PC-9 (cell line): ENCODE results near the gene ALLC. TPM values are rescaled to one million over a fixed set of nuclear protein-coding genes. Genes with fewer than 3 reads are reported as not detected.

Experiments
- BruUV-seq: library from RNA; stranded (reverse); fragments of 400-500 nt; replicated peaks from 2 replicates; lab custom pipeline; 2021; lab: Mats Ljungman, UMichigan
- CTCF ChIA-PET: fragments of 300-600 bp; sonication (Branson Sonifier 250); formaldehyde crosslinking; loops from one replicate; lab custom pipeline; 2022; ENCODE audit warnings: antibody characterized with exemption; lab: Charles Lee
- POLR2A ChIA-PET: fragments of 300-600 bp; sonication (Branson Sonifier 250); formaldehyde crosslinking; loops from one replicate; lab custom pipeline; 2022; ENCODE audit warnings: antibody characterized with exemption; ENCODE audit not compliant: unreplicated experiment; lab: Charles Lee
- DNase-seq, 2 experiments: peaks; one replicate each; pipeline versions ENCODE4 v3.0.0 to v3.0.0-alpha.2; 2015 to 2022; ENCODE audit warnings: mixed read lengths in 1 of 2
- H2AFZ ChIP-seq: fragments of 200-600 bp; sonication (generic); 2 replicates; pipeline ENCODE4 v1.8.1; 2017; ENCODE audit warnings: antibody characterized with exemption
- H3F3A ChIP-seq: fragments of 200-600 bp; sonication (generic); 2 replicates; pipeline ENCODE4 v1.8.1; 2017; ENCODE audit warnings: antibody characterized with exemption, mild to moderate bottlenecking, low read depth; ENCODE audit not compliant: insufficient read depth
- H3K27ac ChIP-seq: fragments of 200-600 bp; sonication (generic); 2 replicates; pipeline ENCODE4 v1.6.1; 2016; ENCODE audit warnings: mixed run types
- H3K27me3 ChIP-seq: fragments of 200-600 bp; sonication (generic); 2 replicates; pipeline ENCODE4 v1.6.1; 2016; ENCODE audit warnings: low read depth, mixed run types; ENCODE audit not compliant: insufficient read depth
- H3K36me3 ChIP-seq: fragments of 200-600 bp; sonication (generic); 2 replicates; pipeline ENCODE4 v1.6.1; 2016; ENCODE audit warnings: low read depth, mixed run types
- H3K4me1 ChIP-seq: fragments of 200-600 bp; sonication (generic); replicated peaks from 2 replicates; pipeline ENCODE4 v1.6.1; 2016; ENCODE audit warnings: mixed run types; ENCODE audit not compliant: insufficient read depth
- H3K4me2 ChIP-seq: fragments of 200-600 bp; sonication (generic); 2 replicates; pipeline ENCODE4 v1.6.1; 2017; ENCODE audit warnings: mixed run types
- H3K4me3 ChIP-seq: fragments of 200-600 bp; sonication (generic); 2 replicates; pipeline ENCODE4 v1.6.1; 2016; ENCODE audit warnings: mixed run types
- H3K79me2 ChIP-seq: fragments of 200-600 bp; sonication (generic); 2 replicates; pipeline ENCODE4 v1.6.1; 2017; ENCODE audit warnings: low read depth, mixed run types
- H3K9me2 ChIP-seq: fragments of 200-600 bp; sonication (generic); 2 replicates; pipeline ENCODE4 v1.8.1; 2017; ENCODE audit warnings: mild to moderate bottlenecking; ENCODE audit not compliant: insufficient read depth
- H3K9me3 ChIP-seq: fragments of 200-600 bp; sonication (generic); 2 replicates; pipeline ENCODE4 v1.8.1; 2016; ENCODE audit warnings: low read depth; ENCODE audit not compliant: insufficient read depth
- H4K20me1 ChIP-seq: fragments of 200-600 bp; sonication (generic); 2 replicates; pipeline ENCODE4 v1.8.1; 2017; ENCODE audit not compliant: insufficient read depth
- EZH2 ChIP-seq: fragments of 200-600 bp; sonication (generic); IDR thresholded peaks from 2 replicates; pipeline ENCODE4 v1.8.0; 2017; ENCODE audit warnings: antibody characterized with exemption, low read depth
- intact Hi-C: fragments of 100-400 bp; cut with micrococcal nuclease; formaldehyde crosslinking; loops from one replicate; pipeline ENCODE4 v1.10.0; 2022; ENCODE audit not compliant: unreplicated experiment
- total RNA-seq: library from RNA; stranded (reverse); gene quantifications from 2 replicates; pipeline ENCODE4 v1.2.3, GENCODE V29; 2021
- TF ChIP-seq, protein P1 (sequence below): fragments of 200-600 bp; sonication (generic); conservative IDR thresholded peaks from 2 replicates; pipeline ENCODE4 v1.6.1; 2017; ENCODE audit warnings: mixed run types, antibody characterized with exemption, mild to moderate bottlenecking, moderate library complexity

Gene ALLC
- total RNA-seq, 1 experiment from 2014 or later = not detected

DNA sequence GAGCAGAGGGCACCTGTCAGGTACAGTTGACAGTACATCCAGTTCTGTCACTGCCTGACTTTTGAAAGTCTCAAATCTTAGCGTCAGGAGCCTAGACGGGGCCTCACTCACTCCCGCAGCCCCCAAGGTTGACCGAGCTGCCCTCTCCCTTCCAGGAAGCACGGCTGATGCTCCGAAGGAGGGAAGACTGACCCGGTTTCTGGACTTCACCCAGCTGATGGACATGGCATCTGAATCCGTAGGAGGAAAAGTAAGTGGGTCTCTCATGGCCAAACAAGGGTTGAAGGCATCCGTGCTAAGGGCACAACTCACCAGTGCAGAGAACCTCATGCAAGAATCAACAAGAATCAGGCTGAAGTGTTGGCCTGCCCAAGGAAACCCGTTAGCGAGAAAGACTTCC lies 12.9 kb downstream of the ALLC start:
- Histone ChIP-seq H3K9me2 (no peaks in the 10 kb centered on the region), H3K36me3 (no peaks in the 10 kb centered on the region), H3K4me3 (no peak overlapping the region), H2AFZ (no peak overlapping the region), H3K79me2 (no peaks in the 10 kb centered on the region), H3K27ac (no peak overlapping the region), H4K20me1 (no peaks in the 10 kb centered on the region), H3K4me2 (no peak overlapping the region), H3K9me3 (no peaks in the 10 kb centered on the region), H3K4me1 (no peaks in the 10 kb centered on the region), H3K27me3 (peaks cover 98% of the 10 kb centered on the region), H3F3A (no peaks in the 10 kb centered on the region)
- ChIA-PET CTCF (no interaction called here), POLR2A (no interaction called here)
- intact Hi-C loops = no loop called here
- no peak for DNase-seq
- no TSS peak for BruUV-seq
- TF ChIP-seq, protein P1, sequence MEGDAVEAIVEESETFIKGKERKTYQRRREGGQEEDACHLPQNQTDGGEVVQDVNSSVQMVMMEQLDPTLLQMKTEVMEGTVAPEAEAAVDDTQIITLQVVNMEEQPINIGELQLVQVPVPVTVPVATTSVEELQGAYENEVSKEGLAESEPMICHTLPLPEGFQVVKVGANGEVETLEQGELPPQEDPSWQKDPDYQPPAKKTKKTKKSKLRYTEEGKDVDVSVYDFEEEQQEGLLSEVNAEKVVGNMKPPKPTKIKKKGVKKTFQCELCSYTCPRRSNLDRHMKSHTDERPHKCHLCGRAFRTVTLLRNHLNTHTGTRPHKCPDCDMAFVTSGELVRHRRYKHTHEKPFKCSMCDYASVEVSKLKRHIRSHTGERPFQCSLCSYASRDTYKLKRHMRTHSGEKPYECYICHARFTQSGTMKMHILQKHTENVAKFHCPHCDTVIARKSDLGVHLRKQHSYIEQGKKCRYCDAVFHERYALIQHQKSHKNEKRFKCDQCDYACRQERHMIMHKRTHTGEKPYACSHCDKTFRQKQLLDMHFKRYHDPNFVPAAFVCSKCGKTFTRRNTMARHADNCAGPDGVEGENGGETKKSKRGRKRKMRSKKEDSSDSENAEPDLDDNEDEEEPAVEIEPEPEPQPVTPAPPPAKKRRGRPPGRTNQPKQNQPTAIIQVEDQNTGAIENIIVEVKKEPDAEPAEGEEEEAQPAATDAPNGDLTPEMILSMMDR = no peak
- TF ChIP-seq EZH2 = no peak

DNA sequence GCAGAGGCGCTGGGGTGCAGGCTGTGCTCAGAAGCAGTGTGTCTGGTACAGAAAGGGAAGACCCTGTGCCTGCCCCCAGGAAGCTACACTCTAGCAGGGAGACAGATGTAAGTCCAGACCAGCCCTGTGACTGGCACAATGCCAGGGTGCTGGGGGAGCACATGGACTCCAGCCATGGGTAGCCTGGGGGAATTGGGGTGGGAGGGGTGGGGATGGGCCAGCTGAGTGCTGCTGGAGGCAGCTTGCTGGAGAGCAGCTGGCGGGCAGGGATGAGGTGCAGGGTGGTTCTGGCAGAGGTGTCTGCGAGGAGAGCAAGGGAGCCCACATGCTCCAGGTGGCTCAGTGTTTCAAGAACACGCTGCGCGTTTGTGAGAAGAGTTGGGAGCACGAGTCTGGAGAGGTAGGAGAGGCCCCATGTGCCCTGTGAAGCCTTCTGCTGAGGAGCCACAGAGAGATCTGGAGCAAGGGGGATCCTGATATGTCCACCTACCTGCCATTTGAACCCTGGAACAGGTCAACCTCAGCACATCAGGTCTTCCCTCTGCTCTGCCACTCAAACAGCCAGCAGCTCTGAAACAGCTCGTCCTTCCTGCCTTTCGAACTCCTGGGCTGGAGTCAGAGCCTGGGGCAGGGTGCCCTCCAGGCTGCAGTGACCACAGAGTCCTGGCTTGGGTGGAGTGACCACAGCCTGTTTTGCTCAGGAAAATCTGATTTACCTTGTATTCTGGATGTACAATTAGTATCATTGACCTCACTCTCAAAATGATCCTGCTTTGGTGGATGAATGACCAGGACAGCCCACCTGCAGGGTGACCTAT lies 15.1 kb downstream of the ALLC start:
- Histone ChIP-seq H3K27me3 (peaks cover 98% of the 10 kb centered on the region), H3K9me3 (no peaks in the 10 kb centered on the region), H3K4me3 (no peak overlapping the region), H3K4me2 (no peak overlapping the region), H3K9me2 (no peaks in the 10 kb centered on the region), H2AFZ (no peak overlapping the region), H4K20me1 (no peaks in the 10 kb centered on the region), H3F3A (no peaks in the 10 kb centered on the region), H3K4me1 (no peaks in the 10 kb centered on the region), H3K27ac (no peak overlapping the region), H3K36me3 (no peaks in the 10 kb centered on the region), H3K79me2 (no peaks in the 10 kb centered on the region)
- no TSS peak for BruUV-seq
- TF ChIP-seq EZH2 = no peak
- TF ChIP-seq, protein P1 = no peak
- ChIA-PET CTCF (no interaction called here), POLR2A (no interaction called here)
- DNase-seq = no peak
- intact Hi-C loops = no loop called here

DNA sequence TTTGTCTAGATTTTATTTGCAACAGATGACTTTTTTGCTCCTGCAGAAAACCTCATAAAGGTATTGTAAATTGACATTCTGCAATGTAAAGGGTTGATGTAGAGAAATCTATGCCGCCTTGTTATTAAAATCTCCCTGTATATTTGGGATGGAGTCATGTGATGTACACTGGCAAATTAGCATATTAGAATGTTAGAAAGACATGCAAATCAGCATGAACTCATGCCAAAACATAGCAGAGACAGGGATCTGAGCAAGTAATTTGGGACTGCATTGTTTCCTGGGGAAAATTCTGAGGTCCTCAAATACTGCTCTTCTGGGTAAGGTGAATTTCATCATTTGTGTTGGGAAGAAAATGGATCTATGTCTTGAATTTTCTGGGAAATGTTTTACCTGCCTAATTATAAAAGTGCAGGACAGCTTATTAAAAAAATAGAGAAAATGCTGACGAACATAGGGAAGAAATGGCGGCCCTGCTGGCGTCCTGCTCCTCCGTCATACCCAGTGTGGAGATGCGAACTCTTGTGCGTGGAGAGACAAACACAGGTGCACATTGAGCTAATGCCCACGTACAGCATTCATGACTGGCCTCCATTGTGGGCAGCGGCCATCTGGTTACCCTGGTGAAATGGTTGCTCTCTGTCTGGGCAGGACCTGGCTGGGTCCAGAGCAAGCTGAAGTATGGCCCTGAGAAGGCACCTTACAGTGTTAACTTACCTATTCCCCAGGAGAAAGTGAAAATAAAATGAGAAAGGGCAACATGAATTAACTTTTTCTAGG lies 16.3 kb downstream of the ALLC start:
- no peaks in the 10 kb centered on the region for H3K9me3 ChIP-seq
- POLR2A ChIA-PET = no interaction called here
- no peaks in the 10 kb centered on the region for H3K9me2 ChIP-seq
- H2AFZ ChIP-seq = no peak overlapping the region
- no peaks in the 10 kb centered on the region for H3F3A ChIP-seq
- H3K4me3 ChIP-seq = no peak overlapping the region
- CTCF ChIA-PET = no interaction called here
- intact Hi-C loops = no loop called here
- H3K27ac ChIP-seq = no peak overlapping the region
- no peak overlapping the region for H3K4me2 ChIP-seq
- H3K4me1 ChIP-seq = no peaks in the 10 kb centered on the region
- peaks cover 99% of the 10 kb centered on the region for H3K27me3 ChIP-seq
- DNase-seq = no peak
- BruUV-seq = no TSS peak
- TF ChIP-seq EZH2 = no peak
- TF ChIP-seq, protein P1 = no peak
- H3K36me3 ChIP-seq = no peaks in the 10 kb centered on the region
- no peaks in the 10 kb centered on the region for H4K20me1 ChIP-seq
- no peaks in the 10 kb centered on the region for H3K79me2 ChIP-seq
